VCaP (cell line): ENCODE measurements around the gene MSL2.
"Not testable (repeated sequence)": the region's sequence is repeated elsewhere in the genome, so short reads cannot be mapped to it uniquely, and the experiment has no call there.

Experiments used
- H3K27ac ChIP-seq: fragments of 450-650 bp; 2 replicates; pipeline ENCODE4 v1.5.1; 2017
- CTCF ChIP-seq: fragments of 450-650 bp; conservative IDR thresholded peaks from 2 replicates; pipeline ENCODE4 v1.5.1; 2017; ENCODE audit warnings: mild to moderate bottlenecking, moderate library complexity

The MSL2 gene

DNA sequence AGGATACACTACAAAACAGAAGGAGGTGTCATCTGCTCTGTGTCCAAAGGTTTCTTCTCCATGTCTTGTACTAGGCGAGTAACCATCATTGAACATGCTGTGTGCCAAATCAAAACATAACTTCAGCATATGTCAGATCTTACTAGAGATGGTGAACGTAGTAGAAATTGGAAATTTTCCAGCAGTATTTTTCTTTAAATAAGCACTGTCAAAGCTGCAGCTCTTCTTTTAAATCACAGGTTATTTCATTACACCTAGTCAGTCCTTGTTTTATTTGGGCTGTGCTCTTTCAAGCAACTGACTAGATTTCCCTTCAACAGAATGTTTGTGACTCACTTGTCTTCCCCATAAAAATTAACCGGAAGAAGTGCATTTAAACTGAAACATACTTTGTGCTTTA lies 46.5 kb downstream of the MSL2 start:
- no peak for TF ChIP-seq CTCF
- H3K27ac ChIP-seq = no peak overlapping the region

DNA sequence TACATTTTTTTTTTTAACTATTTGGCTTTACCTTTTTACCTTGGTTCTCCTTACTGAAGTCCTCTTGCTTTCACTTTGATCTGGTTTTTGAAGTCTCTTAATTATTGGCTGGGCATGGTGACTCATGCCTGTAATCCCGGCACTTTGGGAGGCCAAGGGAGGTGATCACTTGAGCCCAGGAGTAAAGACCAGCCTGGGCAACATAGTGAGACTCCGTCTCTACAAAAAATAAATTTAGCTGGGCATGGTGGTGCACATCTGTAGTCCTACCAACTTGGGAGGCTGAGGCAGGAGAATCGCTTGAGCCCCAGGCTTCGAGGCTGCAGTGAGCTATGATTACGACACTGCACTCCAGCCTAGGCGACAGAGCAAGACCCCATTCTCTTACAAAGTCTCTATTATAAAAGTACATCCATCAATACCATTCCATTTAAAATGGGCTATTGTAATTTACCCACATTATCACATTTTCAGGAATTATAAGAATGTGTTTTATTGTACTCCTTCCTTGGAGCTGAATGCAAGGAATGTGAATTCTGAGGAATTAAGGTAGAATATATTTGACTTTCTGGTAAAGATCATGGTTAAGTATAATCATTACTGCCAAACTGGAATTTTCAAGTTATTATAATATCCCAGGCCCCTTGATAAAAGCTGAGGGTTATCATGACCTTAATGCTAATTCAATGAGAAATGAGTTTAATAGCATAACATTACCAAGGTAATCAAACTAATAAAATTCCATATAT lies 49.0 kb downstream of the MSL2 start:
- TF ChIP-seq CTCF = no peak
- H3K27ac ChIP-seq = no peak overlapping the region

DNA sequence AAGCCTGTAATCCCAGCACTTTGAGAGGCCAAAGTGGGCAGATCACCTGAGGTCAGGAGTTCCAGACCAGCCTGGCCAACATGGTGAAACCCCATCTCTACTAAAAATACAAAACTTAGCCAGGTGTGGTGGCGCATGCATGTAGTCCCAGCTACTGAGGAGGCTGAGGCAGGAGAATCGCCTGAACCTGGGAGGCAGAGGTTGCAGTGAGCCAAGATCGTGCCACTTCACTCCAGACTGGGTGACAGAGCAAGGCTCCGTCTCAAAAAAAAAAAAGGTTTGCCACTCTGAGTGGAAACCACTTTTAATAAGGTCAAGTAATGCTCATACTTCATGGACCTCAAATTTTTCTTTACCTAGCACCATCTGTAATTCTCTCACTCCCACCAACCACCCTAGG lies 51.7 kb downstream of the MSL2 start:
- H3K27ac ChIP-seq = not testable (repeated sequence)

GRCh38 chr3:136142592-136142991 lies 53.5 kb downstream of the MSL2 start:
- H3K27ac ChIP-seq = no peak overlapping the region
- no peak for TF ChIP-seq CTCF

GRCh38 chr3:136141891-136142290 lies 54.2 kb downstream of the MSL2 start:
- no peak for TF ChIP-seq CTCF
- no peak overlapping the region for H3K27ac ChIP-seq

GRCh38 chr3:136141291-136141785 lies 54.8 kb downstream of the MSL2 start:
- no peak overlapping the region for H3K27ac ChIP-seq
- TF ChIP-seq CTCF = no peak

- H3K27ac ChIP-seq = peak overlapping the region; percentile 29
- no peak for TF ChIP-seq CTCF
Observed at GRCh38 chr3:136136454-136136853, 59.7 kb downstream of the MSL2 start.

DNA sequence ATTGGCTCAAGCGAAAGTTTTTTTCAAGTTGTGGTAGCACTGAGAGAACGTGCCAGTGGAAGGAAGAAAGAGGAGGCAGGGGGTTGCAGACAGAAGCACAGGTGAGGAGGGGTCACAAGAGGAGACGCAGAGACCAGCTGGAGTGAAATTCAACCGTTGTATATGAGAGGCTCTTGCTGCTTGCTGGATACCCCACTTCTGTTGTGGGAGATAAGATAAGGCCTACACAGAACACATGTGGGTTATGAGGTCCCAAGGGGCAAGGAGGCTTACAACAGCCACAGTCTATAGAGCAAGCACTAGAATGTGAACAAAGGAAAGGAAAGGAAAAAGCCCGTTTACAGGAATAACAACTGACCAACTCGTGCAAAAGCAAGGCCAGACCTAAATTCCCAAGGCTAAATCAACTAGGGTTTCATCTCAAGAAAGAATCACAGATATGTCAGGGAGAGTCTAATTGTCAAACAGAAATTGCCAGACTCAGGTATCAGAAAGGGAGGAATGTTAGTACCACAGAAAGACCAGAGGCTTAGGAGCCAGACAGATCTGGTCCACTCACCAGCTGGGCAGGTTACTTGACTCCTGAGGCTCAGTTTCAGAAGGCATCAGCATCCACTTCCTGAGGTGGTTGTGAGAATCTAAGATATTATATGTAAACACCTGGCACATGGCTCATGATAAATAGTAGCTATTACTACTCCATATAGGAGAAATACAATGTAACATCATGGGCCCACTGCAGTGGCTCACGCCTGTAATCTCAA lies 60.9 kb downstream of the MSL2 start:
- no peak for TF ChIP-seq CTCF
- no peak overlapping the region for H3K27ac ChIP-seq
